GM19240 (cell line): ENCODE measurements around the gene OTX1.

ENCODE experiments used
- DNase-seq: peaks from one replicate; pipeline ENCODE4 v3.0.0; 2011; ENCODE audit warnings: low spot score; ENCODE audit not compliant: insufficient read length

OTX1 gene

DNA sequence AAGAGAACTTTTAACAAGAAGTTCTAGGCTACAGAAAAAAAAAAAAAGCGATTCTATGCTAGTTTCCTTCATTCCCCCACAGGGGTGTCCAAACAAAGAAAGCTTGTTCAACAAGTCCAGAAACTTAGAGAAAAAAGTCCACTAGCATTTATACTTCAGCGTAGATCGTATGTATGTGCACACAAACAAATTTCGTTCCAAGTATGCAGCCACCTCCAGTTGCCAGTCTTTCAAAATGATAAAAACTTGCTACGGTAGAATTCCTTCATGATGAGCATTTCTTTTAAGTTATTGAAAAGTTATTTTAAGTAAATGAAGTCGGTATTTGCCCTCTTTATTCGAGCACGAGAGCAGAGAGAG is 3.7 kb upstream of the OTX1 start:
- DNase-seq: no peak

DNA sequence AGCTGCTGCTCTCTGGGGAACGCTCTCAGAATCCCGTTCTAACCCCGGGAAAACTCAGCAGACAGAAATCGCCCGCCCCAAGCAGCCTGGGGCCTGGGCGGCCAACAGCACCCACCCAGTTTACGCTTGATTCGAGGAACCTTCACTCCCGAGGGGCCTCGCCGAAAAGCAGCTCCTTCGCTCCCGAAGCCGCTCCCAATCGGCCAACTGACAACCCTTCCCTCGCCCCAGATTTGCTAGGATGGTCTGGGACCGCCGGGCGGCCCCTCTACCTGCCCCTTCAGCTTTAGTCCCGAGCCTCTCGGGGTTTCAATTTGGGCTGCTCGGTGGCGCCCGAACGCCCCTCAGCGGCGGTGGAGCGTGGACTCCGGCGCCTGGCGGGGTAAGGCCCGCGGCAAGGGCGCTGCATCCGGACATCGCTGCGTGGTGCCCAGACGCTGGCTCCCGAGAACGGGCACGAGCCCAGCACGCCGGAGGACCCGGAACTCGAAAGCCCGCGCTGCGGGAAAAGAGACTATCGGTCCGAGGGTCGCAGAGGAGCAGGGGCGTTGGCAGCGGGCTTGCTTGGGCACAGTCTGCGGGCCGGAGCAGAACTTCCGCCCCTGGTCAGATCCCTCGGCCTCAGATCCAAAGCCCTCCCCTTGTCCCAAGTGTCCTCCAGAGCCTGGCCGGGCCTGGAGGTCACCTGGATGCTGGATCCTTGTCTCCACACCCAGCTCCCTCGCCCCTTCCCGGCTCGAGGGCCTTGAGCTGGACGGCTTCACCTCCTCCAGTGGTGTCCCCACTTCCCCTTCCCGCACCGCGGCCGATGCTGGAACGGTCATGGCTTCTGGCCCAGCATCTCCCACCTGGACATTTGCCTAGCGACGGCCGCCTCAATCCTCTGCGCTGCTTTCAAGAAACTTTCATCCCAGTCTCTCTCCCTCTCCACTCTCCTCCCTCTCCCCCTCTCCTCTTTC is 3.0 kb upstream of the OTX1 start:
- DNase-seq: no peak

- DNase-seq: no peak
Observed at GRCh38 chr2:63048367-63049171, 2.1 kb upstream of the OTX1 start.

DNA sequence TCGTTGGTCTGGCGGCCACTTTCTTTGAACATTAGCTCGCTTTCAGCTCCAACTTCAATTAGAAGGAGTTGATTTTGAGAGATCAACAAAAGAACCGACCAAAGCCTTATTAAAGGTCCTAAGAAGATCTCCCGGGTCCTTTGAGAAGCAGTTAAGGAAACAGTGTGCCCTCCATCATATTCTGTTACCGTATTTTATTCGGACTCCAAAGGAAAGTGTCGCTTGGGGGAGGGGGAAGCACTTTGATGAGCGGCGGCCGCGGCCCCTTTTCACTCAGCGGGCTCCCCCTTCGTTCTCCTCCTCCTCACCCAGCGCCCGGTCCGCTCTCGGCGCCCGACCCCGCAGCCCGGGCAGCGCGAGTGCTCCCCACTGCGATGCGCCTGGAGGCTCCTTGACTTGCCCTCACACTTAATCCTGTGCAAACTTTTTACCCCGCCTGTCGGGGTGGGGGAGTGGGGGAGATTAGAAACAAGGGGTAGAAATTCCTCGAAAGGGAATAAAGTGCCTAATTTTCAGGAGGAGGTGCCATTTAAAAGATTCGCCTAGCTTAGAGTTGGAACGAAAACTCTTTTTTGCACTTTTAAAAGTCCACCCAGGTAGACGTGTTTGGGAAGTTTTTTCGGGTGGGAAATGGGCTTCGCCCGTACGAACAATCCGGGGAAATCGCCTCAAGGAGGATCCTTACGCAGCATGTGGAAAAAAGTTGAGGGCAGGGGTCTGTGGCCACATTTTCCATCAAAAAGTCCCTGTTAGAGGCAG is 1.2 kb upstream of the OTX1 start:
- no peak for DNase-seq

DNA sequence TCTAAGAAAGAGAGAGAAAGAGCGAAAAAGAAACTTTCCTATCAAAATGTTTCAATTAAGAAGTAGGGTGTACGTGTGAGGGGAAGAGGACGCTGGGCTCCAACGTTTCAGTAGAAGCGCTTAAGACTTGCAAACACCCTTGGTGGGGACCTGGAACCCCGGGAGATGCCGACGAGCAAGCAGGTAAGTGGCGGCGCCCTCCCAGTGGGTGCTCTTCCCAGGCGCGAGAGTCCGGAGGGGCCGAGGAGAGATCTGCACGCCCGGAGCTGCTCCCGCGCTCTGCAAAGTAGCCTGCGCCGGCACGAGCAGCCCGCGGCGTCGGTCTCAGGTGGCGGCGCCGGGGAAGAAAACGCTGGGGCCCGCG is 678 bp upstream of the OTX1 start:
- DNase-seq: no peak

DNA sequence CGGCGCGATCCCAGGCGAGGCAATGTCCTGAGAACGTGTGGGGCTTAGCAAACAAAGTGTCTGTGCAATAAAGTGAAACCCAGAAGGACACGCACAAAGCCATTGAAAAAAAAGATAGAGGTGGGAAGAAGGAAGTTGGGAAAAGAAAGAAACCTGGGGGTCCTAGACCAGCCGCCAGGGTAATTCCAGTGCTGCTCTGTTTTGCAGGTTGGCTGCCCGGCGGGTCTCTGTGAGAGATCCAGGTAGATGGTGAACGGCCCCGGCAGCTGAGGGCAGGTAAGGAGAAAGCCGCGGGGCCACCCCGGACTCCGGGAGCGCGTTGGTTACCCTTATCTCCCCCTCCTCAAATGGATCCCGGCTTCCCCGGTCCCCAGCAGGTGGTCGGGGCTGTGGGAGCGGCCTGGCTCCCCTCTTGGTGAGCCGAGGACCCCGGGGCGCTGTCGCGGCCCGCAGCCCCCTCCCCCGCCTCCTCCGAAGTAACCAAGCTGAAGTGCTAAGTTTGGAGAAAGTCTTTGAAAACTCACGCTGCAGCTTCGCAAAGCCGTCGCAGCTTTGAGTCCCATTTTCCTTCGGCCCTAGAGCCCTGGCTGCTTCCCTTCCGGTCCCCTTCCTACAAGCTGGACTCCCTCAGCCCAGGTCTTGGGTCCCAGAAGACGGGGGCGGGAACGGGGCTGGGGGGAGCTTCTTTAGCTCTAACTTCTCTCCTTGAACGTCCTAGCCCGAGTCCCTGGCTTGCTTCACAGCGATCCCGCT is 588 bp downstream of the OTX1 start:
- DNase-seq: no peak

DNA sequence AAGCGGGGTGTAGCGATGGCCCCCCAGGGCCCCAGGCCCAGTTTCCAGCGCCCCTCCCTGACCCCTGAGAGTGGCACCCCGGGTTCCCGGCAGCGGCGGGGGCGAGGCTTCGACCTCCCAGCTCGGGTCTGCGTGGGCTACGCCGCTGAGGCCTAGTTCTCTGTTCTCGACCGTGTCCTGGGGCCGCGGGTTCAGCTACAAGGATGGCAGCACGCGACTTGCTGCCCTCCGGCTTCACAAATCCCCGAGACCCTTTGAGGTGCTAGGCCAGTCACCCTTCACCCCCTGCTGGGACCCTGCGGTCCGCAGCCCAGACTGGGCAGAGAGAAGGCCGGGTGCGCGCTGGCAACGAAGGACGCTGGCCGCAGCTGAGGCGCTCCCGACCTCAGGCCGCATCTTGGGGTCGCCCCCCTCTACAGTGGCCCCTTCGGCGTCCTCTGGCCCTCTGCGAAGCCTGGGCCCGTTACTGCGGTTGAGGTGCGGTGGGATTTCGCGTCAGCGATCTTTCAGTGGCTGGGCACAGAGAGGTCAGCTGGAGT is 1.2 kb downstream of the OTX1 start:
- no peak for DNase-seq

- no peak for DNase-seq
Observed at GRCh38 chr2:63052411-63053080, 1.9 kb downstream of the OTX1 start.

- DNase-seq: no peak
Observed at GRCh38 chr2:63053081-63053888, 2.7 kb downstream of the OTX1 start.

DNA sequence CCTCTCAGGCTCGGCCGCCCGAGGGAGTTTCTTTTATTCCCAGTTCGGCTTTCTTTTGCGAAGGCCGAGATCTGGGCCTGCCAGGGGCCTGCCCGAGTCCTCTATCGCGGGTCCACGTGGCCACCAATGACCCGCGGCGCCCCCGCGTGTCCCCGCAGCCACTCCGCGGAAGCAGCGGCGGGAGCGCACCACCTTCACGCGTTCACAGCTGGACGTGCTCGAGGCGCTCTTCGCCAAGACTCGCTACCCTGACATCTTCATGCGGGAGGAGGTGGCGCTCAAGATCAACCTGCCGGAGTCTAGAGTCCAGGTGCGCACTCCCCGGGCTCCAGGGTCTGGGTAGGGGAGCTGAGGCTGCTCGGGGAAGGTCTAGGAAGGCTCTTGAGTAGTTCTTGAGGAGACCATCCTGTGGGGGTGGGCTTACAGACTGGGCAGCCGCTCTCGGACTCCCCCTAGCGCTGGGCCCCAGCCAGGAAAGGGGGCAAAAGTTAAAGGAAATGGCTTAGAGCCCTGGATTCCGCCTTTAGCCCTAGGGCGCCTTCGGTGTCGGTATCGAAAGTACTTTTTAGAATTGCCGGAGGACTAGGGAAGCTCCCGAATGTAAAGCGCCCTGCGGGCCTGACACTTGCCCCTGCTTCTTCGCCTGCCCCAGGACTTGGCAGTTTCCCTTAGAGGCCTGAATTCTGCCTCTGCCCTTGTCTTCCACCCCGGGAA is 3.4 kb downstream of the OTX1 start:
- no peak for DNase-seq

DNA sequence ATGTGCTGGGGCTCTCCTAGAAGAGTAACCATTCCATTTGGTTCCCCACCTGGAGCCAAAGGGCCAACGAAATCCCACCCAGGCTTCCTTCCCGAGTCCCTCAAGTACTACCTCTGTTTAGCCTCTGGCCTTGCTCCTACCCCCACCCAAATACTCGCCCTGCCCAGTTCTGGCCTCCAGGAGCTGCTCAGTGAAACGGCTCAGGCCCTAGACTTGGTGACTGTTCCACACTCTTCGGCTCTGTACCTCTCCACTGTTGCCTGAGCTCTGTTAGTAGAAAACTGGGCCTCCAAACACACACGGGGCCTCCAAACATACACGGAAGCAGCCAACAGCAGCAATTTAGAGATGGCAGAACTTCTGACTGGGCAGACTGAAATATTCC is 4.2 kb downstream of the OTX1 start:
- DNase-seq: no peak

- DNase-seq: no peak
Observed at GRCh38 chr2:63055226-63056106, 4.8 kb downstream of the OTX1 start.

- DNase-seq: no peak
Observed at GRCh38 chr2:63056107-63057050, 5.7 kb downstream of the OTX1 start.

- no peak for DNase-seq
Observed at GRCh38 chr2:63057249-63058143, 6.9 kb downstream of the OTX1 start.

GRCh38 chr2:63058144-63058920 is 7.7 kb downstream of the OTX1 start:
- no peak for DNase-seq
